HepG2 (cell line): Measurements from ENCODE around the gene PTK7. TPM values are rescaled to one million over a fixed set of nuclear protein-coding genes. Genes with fewer than 3 reads are reported as not detected.
A peak's percentile ranks its signal among the peaks of the same experiment; 100 is the strongest.

Experiments
- ATAC-seq: fragments of 200-7000 bp; cut with Tn5 transposase; 3 replicates; pipeline ENCODE4 v1.9.1; 2020; ENCODE audit warnings: mild to moderate bottlenecking, moderate library complexity
- BruUV-seq: library from RNA; stranded (reverse); fragments of 400-500 nt; replicated peaks from 2 replicates; lab custom pipeline; 2021; lab: Mats Ljungman, UMichigan
- CTCF ChIA-PET: fragments of 300-600 bp; formaldehyde crosslinking; extraction: SDS; loops from one replicate; lab custom pipeline; 2021; ENCODE audit warnings: low total read pairs, inconsistent platforms, low intra/inter-chr PET ratio; lab: Yijun Ruan, JAX
- POLR2A ChIA-PET: fragments of 350-600 bp; sonication (Branson Sonifier 250); formaldehyde crosslinking; loops from one replicate; lab custom pipeline; 2020; ENCODE audit warnings: antibody characterized with exemption, inconsistent platforms; lab: Yijun Ruan, JAX
- DNase-seq: peaks from one replicate; pipeline ENCODE4 v3.0.0-alpha.2; 2015; ENCODE audit warnings: low spot score
- FAIRE-seq: peaks from 3 replicates; lab custom pipeline; 2011; peaks lifted over from hg19 to GRCh38; lab: Jason Lieb, UNC
- H2AFZ ChIP-seq: one replicate; pipeline ENCODE4 v1.6.1; 2011; ENCODE audit warnings: low read length, inconsistent platforms
- H3K27ac ChIP-seq: fragments of 300-600 bp; 3 replicates; pipeline ENCODE4 v1.8.0; 2011; ENCODE audit warnings: mixed run types, mild to moderate bottlenecking, mixed read lengths, low read length, inconsistent platforms; ENCODE audit not compliant: insufficient read depth; ENCODE audit errors: extremely low read length
- H3K27me3 ChIP-seq, 2 experiments: fragments of 200-600 bp in 1 of 2; 2 replicates in 1 of 2; 3 replicates in 1 of 2; pipeline versions ENCODE4 v1.6.0 to v1.8.0; 2011; ENCODE audit warnings: low read length in 2 of 2, mild to moderate bottlenecking in 2 of 2, moderate library complexity in 2 of 2, inconsistent platforms in 1 of 2; ENCODE audit not compliant: insufficient read depth in 2 of 2, control insufficient read depth in 1 of 2
- H3K36me3 ChIP-seq, 2 experiments: fragments of 200-600 bp in 1 of 2; replicated peaks in 1 of 2; 2 replicates in 1 of 2; 3 replicates in 1 of 2; pipeline versions ENCODE4 v1.5.1 to v1.8.0; 2011; ENCODE audit warnings: low read length in 2 of 2, inconsistent platforms in 1 of 2; ENCODE audit not compliant: insufficient read depth in 2 of 2, control insufficient read depth in 1 of 2
- H3K4me1 ChIP-seq: 2 replicates; pipeline ENCODE4 v1.5.1; 2012; ENCODE audit warnings: low read length, inconsistent platforms; ENCODE audit not compliant: insufficient read depth
- H3K4me2 ChIP-seq: 2 replicates; pipeline ENCODE4 v1.6.0; 2011; ENCODE audit warnings: low read depth, low read length, inconsistent platforms
- H3K4me3 ChIP-seq, 3 experiments: fragments of 200-600 bp in 1 of 3; sonication (generic), shearing (Covaris generic) in 1 of 3; replicated peaks in 1 of 3; 2 replicates each; pipeline ENCODE4 v1.5.1; 2011 to 2016; ENCODE audit warnings: low read length in 3 of 3, inconsistent platforms in 2 of 3, low read depth in 2 of 3, mild to moderate bottlenecking in 2 of 3, control low read depth in 1 of 3, mixed read lengths in 1 of 3; ENCODE audit not compliant: insufficient read depth in 1 of 3
- H3K79me2 ChIP-seq: one replicate; pipeline ENCODE4 v1.6.1; 2011; ENCODE audit warnings: low read length, inconsistent platforms; ENCODE audit not compliant: insufficient read depth
- H3K9ac ChIP-seq: 2 replicates; pipeline ENCODE4 v1.6.0; 2011; ENCODE audit warnings: mild to moderate bottlenecking, low read depth, low read length, inconsistent platforms; ENCODE audit not compliant: insufficient read depth
- H3K9me3 ChIP-seq: 2 replicates; pipeline ENCODE4 v1.5.1; 2012; ENCODE audit warnings: mild to moderate bottlenecking, low read length
- H4K20me1 ChIP-seq: 2 replicates; pipeline ENCODE4 v1.6.0; 2011; ENCODE audit warnings: inconsistent platforms, mild to moderate bottlenecking, low read length, moderate library complexity; ENCODE audit not compliant: insufficient read depth
- BRCA1 ChIP-seq: sonication (generic); formaldehyde crosslinking; IDR thresholded peaks from 2 replicates; pipeline ENCODE4 v1.4.0; 2020; ENCODE audit warnings: missing genetic modification reagents
- CBX1 ChIP-seq: IDR thresholded peaks from one replicate; pipeline ENCODE4 v1.6.1; 2016; ENCODE audit warnings: antibody characterized with exemption, low read depth
- CENPT ChIP-seq: sonication (generic); formaldehyde crosslinking; IDR thresholded peaks from 2 replicates; pipeline ENCODE4 v1.8.0; 2022; ENCODE audit warnings: low read depth, mild to moderate bottlenecking, moderate library complexity, missing genetic modification reagents
- ETV6 ChIP-seq: sonication (generic); formaldehyde crosslinking; conservative IDR thresholded peaks from 2 replicates; pipeline ENCODE4 v1.4.0; 2020; ENCODE audit warnings: missing genetic modification reagents
- FOXP4 ChIP-seq: sonication (generic); formaldehyde crosslinking; IDR thresholded peaks from 2 replicates; pipeline ENCODE4 v1.4.0; 2020; ENCODE audit warnings: missing genetic modification reagents
- KLF16 ChIP-seq, 2 experiments: sonication (generic) in 1 of 2; formaldehyde crosslinking in 1 of 2; IDR thresholded peaks; 2 replicates each; pipeline versions ENCODE4 v1.6.1 to v1.8.0; 2016 to 2023; ENCODE audit warnings: missing genetic modification reagents in 2 of 2, missing compliant biosample characterization in 1 of 2
- KMT2A ChIP-seq: sonication (generic); formaldehyde crosslinking; IDR thresholded peaks from 2 replicates; pipeline ENCODE4 v1.4.0; 2020; ENCODE audit warnings: missing genetic modification reagents
- RXRB ChIP-seq: IDR thresholded peaks from 2 replicates; pipeline ENCODE4 v1.6.1; 2016; ENCODE audit warnings: borderline replicate concordance, missing genetic modification reagents, missing compliant biosample characterization
- ZBTB39 ChIP-seq: sonication (generic); formaldehyde crosslinking; IDR thresholded peaks from 2 replicates; pipeline ENCODE4 v1.5.0; 2020; ENCODE audit warnings: missing genetic modification reagents
- ZBTB4 ChIP-seq: sonication (generic); formaldehyde crosslinking; IDR thresholded peaks from 2 replicates; pipeline ENCODE4 v1.4.0; 2020; ENCODE audit warnings: missing genetic modification reagents, mild to moderate bottlenecking, borderline replicate concordance
- ZNF576 ChIP-seq: sonication (generic); formaldehyde crosslinking; IDR thresholded peaks from 2 replicates; pipeline ENCODE4 v1.4.0; 2020; ENCODE audit warnings: mild to moderate bottlenecking, missing genetic modification reagents
- ZNF720 ChIP-seq: sonication (generic); formaldehyde crosslinking; IDR thresholded peaks from 2 replicates; pipeline ENCODE4 v1.4.0; 2020; ENCODE audit warnings: missing genetic modification reagents
- ZNF780A ChIP-seq: sonication (generic); formaldehyde crosslinking; IDR thresholded peaks from 2 replicates; pipeline ENCODE4 v1.8.0; 2022; ENCODE audit warnings: mild to moderate bottlenecking, missing genetic modification reagents, moderate library complexity
- WGBS: methylation state at CpG from one replicate; pipeline ENCODE4 v1.1.6; 2017; ENCODE audit warnings: low lambda C conversion rate; 5-methylcytosine and 5-hydroxymethylcytosine counted together
- in situ Hi-C: cut with HindIII; loops from 2 replicates; pipeline ENCODE4 v1.10.0; 2017; ENCODE audit warnings: low pct_unique_long_range_greater_than_20kb; ENCODE audit not compliant: extremely low pct_ligation_motif_present
- intact Hi-C: fragments of 100-400 bp; cut with micrococcal nuclease; formaldehyde crosslinking; loops from one replicate; pipeline ENCODE4 v1.10.0; 2022; ENCODE audit not compliant: unreplicated experiment
- polyA plus RNA-seq, 8 experiments: library from polyadenylated mRNA; depleted of rRNA in 3 of 8; stranded (reverse) in 7 of 8; unstranded in 1 of 8; fragments of >200 nt; fragmentation: Illumina TruSeq in 4 of 8; extraction: Trizol in 4 of 8; gene quantifications; 2 replicates each; pipeline versions ENCODE4 v1.2.1 to v1.2.3, GENCODE V29; 2011 to 2016; ENCODE audit warnings: low read depth in 4 of 8, missing spikeins in 1 of 8, mixed read lengths in 1 of 8; ENCODE audit not compliant: insufficient read depth in 1 of 8
- total RNA-seq, 5 experiments: library from RNA; depleted of rRNA; stranded (reverse); fragments of >200 nt; fragmentation: Illumina TruSeq; extraction: Trizol; gene quantifications; 2 replicates each; pipeline ENCODE4 v1.2.3, GENCODE V29; 2016; ENCODE audit warnings: low read depth in 1 of 5

The PTK7 gene
- total and polyA plus RNA-seq, 2 of the 13 experiments (the other 11 are each of a cell fraction or from before 2014, with no cell fraction given), result 98.5 to 99.8 TPM

GRCh38 chr6:43174263-43175112, 98.4 kb downstream of the PTK7 start (continued):
- TF ChIP-seq ZBTB39 (CRISPR knock-in tag) (no peak), CENPT (CRISPR knock-in tag) (no peak), ETV6 (CRISPR knock-in tag) (0 out of 2 replicates have a peak, but pooled peaks have one; percentile 44), BRCA1 (CRISPR knock-in tag) (no peak)

GRCh38 chr6:43175676-43176422, 99.7 kb downstream of the PTK7 start:
- Histone ChIP-seq H3K79me2 (peaks cover 36% of the 10 kb centered on the region), H3K36me3 (peaks cover 28 to 42% of the 10 kb centered on the region in 2 experiments), H3K4me1 (peaks cover 28% of the 10 kb centered on the region), H2AFZ (no peak overlapping the region), H3K4me2 (no peak overlapping the region), H3K27me3 (no peaks in the 10 kb centered on the region; a peak in 1 of 5 replicates), H3K9me3 (no peaks in the 10 kb centered on the region), H3K27ac (no peak overlapping the region), H3K9ac (no peak overlapping the region), H3K4me3 (no peak overlapping the region), H4K20me1 (peaks cover 32% of the 10 kb centered on the region)
- CTCF ChIA-PET, result no interaction called here
- DNase-seq, result no peak
- ATAC-seq, result no peak
- no TSS peak for BruUV-seq
- intact Hi-C loops (no loop called here), in situ Hi-C loops (no loop called here)
- POLR2A ChIA-PET, result interaction anchor here (1.2 to 1.9 kb wide), 4 partner anchors 49 to 454 kb away, joined by 3 to 12 read pairs (median 5); partner anchors contain the start of gene DNPH1
- no peak for FAIRE-seq
- WGBS, result 97% methylated on average over 11 of the region's 11 CpGs
- TF ChIP-seq RXRB (CRISPR knock-in tag) (no peak), CBX1 (no peak), ZNF720 (CRISPR knock-in tag) (no peak), FOXP4 (CRISPR knock-in tag) (no peak), KLF16 (CRISPR knock-in tag; IDR thresholded peaks at IDR 0.05) (no peak), KMT2A (CRISPR knock-in tag) (no peak), ZBTB4 (CRISPR knock-in tag) (no peak), ZNF576 (no peak), ZNF780A (no peak)
